ENCODE data around the gene ADGRD2.

DNA sequence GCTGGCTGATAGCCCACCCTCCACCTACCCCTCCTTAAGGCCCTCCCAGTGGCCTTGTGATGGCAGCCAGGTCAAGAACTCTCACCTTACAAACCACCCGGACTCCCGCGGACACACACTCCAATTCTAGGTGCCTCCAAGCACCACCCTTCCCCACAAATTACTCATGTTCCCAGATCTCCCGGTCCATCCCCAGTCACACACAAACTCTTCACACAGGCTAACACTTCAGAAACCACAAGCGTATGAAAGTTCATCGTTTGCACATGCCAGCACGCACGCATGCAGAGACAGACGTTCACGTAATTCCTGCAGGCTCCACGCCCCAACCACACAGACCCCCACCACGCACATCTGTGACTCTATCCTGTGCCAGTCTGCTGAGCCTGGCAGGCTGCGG, 39.0 kb downstream of the ADGRD2 start:
- TF ChIP-seq CTCF (IDR thresholded peaks at IDR 0.05; ENCODE audit: low read depth, low read length, missing input control): no peak
- no peak for TF ChIP-seq RAD21 (IDR thresholded peaks at IDR 0.05)
- no peak for TF ChIP-seq ATF3 (IDR thresholded peaks at IDR 0.05)
- TF ChIP-seq, protein P1, sequence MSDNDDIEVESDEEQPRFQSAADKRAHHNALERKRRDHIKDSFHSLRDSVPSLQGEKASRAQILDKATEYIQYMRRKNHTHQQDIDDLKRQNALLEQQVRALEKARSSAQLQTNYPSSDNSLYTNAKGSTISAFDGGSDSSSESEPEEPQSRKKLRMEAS (IDR thresholded peaks at IDR 0.05): no peak
- TF ChIP-seq JUND (IDR thresholded peaks at IDR 0.05): no peak
- no peak for TF ChIP-seq GABPA (IDR thresholded peaks at IDR 0.05 in 1 of 2, conservative IDR thresholded peaks at IDR 0.05 in 1 of 2)
- TF ChIP-seq, protein P2, sequence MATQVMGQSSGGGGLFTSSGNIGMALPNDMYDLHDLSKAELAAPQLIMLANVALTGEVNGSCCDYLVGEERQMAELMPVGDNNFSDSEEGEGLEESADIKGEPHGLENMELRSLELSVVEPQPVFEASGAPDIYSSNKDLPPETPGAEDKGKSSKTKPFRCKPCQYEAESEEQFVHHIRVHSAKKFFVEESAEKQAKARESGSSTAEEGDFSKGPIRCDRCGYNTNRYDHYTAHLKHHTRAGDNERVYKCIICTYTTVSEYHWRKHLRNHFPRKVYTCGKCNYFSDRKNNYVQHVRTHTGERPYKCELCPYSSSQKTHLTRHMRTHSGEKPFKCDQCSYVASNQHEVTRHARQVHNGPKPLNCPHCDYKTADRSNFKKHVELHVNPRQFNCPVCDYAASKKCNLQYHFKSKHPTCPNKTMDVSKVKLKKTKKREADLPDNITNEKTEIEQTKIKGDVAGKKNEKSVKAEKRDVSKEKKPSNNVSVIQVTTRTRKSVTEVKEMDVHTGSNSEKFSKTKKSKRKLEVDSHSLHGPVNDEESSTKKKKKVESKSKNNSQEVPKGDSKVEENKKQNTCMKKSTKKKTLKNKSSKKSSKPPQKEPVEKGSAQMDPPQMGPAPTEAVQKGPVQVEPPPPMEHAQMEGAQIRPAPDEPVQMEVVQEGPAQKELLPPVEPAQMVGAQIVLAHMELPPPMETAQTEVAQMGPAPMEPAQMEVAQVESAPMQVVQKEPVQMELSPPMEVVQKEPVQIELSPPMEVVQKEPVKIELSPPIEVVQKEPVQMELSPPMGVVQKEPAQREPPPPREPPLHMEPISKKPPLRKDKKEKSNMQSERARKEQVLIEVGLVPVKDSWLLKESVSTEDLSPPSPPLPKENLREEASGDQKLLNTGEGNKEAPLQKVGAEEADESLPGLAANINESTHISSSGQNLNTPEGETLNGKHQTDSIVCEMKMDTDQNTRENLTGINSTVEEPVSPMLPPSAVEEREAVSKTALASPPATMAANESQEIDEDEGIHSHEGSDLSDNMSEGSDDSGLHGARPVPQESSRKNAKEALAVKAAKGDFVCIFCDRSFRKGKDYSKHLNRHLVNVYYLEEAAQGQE (IDR thresholded peaks at IDR 0.05): no peak
- no peak for TF ChIP-seq YY1 (IDR thresholded peaks at IDR 0.05)
- TF ChIP-seq, protein P3, sequence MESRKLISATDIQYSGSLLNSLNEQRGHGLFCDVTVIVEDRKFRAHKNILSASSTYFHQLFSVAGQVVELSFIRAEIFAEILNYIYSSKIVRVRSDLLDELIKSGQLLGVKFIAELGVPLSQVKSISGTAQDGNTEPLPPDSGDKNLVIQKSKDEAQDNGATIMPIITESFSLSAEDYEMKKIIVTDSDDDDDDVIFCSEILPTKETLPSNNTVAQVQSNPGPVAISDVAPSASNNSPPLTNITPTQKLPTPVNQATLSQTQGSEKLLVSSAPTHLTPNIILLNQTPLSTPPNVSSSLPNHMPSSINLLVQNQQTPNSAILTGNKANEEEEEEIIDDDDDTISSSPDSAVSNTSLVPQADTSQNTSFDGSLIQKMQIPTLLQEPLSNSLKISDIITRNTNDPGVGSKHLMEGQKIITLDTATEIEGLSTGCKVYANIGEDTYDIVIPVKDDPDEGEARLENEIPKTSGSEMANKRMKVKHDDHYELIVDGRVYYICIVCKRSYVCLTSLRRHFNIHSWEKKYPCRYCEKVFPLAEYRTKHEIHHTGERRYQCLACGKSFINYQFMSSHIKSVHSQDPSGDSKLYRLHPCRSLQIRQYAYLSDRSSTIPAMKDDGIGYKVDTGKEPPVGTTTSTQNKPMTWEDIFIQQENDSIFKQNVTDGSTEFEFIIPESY (IDR thresholded peaks at IDR 0.05): no peak
- no peak for TF ChIP-seq TAF1 (conservative IDR thresholded peaks at IDR 0.05)
